Measurements from ENCODE around the gene GPR89A.
"Not testable (repeated sequence)": the region's sequence is repeated elsewhere in the genome, so short reads cannot be mapped to it uniquely, and the experiment has no call there.

DNA sequence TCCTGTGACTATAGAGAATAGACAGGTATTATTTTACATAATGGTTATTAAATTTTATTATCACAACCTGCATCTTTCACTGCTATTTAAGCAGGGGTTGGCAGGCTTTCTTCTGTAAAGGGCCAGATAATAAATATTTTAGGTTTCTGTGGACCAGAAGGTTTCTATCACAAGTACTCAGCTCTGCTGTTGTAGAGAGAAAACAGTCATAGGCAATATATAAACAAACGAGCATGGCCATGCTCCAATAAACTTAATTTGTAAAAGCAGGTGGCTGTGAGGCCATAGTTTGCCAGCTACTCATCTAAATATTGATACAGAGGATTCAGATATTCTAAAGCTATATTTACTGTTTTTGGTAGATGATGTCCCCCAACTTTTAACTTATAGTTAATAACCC is 12.3 kb downstream of the GPR89A start:
- TF ChIP-seq, protein P1, sequence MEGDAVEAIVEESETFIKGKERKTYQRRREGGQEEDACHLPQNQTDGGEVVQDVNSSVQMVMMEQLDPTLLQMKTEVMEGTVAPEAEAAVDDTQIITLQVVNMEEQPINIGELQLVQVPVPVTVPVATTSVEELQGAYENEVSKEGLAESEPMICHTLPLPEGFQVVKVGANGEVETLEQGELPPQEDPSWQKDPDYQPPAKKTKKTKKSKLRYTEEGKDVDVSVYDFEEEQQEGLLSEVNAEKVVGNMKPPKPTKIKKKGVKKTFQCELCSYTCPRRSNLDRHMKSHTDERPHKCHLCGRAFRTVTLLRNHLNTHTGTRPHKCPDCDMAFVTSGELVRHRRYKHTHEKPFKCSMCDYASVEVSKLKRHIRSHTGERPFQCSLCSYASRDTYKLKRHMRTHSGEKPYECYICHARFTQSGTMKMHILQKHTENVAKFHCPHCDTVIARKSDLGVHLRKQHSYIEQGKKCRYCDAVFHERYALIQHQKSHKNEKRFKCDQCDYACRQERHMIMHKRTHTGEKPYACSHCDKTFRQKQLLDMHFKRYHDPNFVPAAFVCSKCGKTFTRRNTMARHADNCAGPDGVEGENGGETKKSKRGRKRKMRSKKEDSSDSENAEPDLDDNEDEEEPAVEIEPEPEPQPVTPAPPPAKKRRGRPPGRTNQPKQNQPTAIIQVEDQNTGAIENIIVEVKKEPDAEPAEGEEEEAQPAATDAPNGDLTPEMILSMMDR (conservative IDR thresholded peaks at IDR 0.05; ENCODE audit: low read depth in 2 of 2): not testable (repeated sequence)
- not testable (repeated sequence) for TF ChIP-seq EZH2 (IDR thresholded peaks at IDR 0.05; ENCODE audit: low read depth, unreplicated experiment); JUNB (IDR thresholded peaks at IDR 0.05; ENCODE audit: unreplicated experiment); EZH2phosphoT487 (IDR thresholded peaks at IDR 0.05; ENCODE audit: unreplicated experiment)

All from GM23338 (cell line).